OCI-LY7 (cell line): ENCODE results near the gene PEX5L. TPM values are rescaled to one million over a fixed set of nuclear protein-coding genes. Genes with fewer than 3 reads are reported as not detected.

ENCODE experiments used
- BruUV-seq: library from RNA; stranded (reverse); fragments of 400-500 nt; replicated peaks from 2 replicates; lab custom pipeline; 2021; lab: Mats Ljungman, UMichigan
- CTCF ChIA-PET: fragments of 300-600 bp; sonication (Branson Sonifier 250); formaldehyde crosslinking; loops from one replicate; lab custom pipeline; 2022; ENCODE audit warnings: antibody characterized with exemption; ENCODE audit not compliant: unreplicated experiment; lab: Charles Lee
- POLR2A ChIA-PET: fragments of 300-600 bp; sonication (Branson Sonifier 250); formaldehyde crosslinking; loops from one replicate; lab custom pipeline; 2022; ENCODE audit warnings: antibody characterized with exemption; lab: Charles Lee
- DNase-seq: peaks from one replicate; pipeline ENCODE4 v3.0.0-alpha.2; 2015; ENCODE audit warnings: low spot score
- H2AFZ ChIP-seq: fragments of 200-600 bp; sonication (generic), shearing (Covaris generic); 2 replicates; pipeline ENCODE4 v1.6.1; 2014; ENCODE audit warnings: mild to moderate bottlenecking, antibody characterized with exemption, low read length, moderate library complexity
- H3K27ac ChIP-seq: fragments of 200-600 bp; sonication (generic); 2 replicates; pipeline ENCODE4 v1.5.1; 2014; ENCODE audit warnings: mixed run types, low read depth, mild to moderate bottlenecking, moderate library complexity, low read length, inconsistent platforms; ENCODE audit not compliant: poor library complexity, severe bottlenecking
- H3K36me3 ChIP-seq: fragments of 200-600 bp; sonication (generic); 2 replicates; pipeline ENCODE4 v1.6.1; 2014; ENCODE audit warnings: mild to moderate bottlenecking, antibody characterized with exemption, low read length, moderate library complexity, mixed read lengths; ENCODE audit not compliant: insufficient read depth
- H3K4me1 ChIP-seq: fragments of 200-600 bp; sonication (generic); 2 replicates; pipeline ENCODE4 v1.5.1; 2014; ENCODE audit warnings: mild to moderate bottlenecking, low read length; ENCODE audit not compliant: insufficient read depth, poor library complexity, severe bottlenecking
- H3K4me2 ChIP-seq: fragments of 200-600 bp; sonication (generic); 2 replicates; pipeline ENCODE4 v1.6.1; 2014; ENCODE audit warnings: mild to moderate bottlenecking, low read length
- H3K4me3 ChIP-seq: fragments of 200-600 bp; sonication (generic); 2 replicates; pipeline ENCODE4 v1.5.1; 2014; ENCODE audit warnings: mild to moderate bottlenecking, low read depth, low read length; ENCODE audit not compliant: poor library complexity, severe bottlenecking
- H3K79me2 ChIP-seq: fragments of 200-600 bp; sonication (generic); 2 replicates; pipeline ENCODE4 v1.6.1; 2016; ENCODE audit warnings: low read depth, mild to moderate bottlenecking, low read length, moderate library complexity, mixed read lengths; ENCODE audit not compliant: insufficient read depth
- H3K9me2 ChIP-seq: fragments of 200-600 bp; sonication (generic); 2 replicates; pipeline ENCODE4 v1.6.1; 2016; ENCODE audit warnings: mild to moderate bottlenecking, low read length, mixed read lengths; ENCODE audit not compliant: insufficient read depth
- H3K9me3 ChIP-seq: fragments of 200-600 bp; sonication (generic); 2 replicates; pipeline ENCODE4 v1.6.1; 2014; ENCODE audit warnings: mild to moderate bottlenecking, mixed run types, low read length, mixed read lengths
- H4K20me1 ChIP-seq: fragments of 200-600 bp; sonication (generic); 2 replicates; pipeline ENCODE4 v1.6.1; 2014; ENCODE audit warnings: mild to moderate bottlenecking, antibody characterized with exemption, low read length, moderate library complexity, mixed read lengths; ENCODE audit not compliant: insufficient read depth
- CTCF ChIP-seq: fragments of 200-600 bp; sonication (generic); conservative IDR thresholded peaks from 2 replicates; pipeline ENCODE4 v1.5.1; 2014; ENCODE audit warnings: mild to moderate bottlenecking, antibody characterized with exemption, low read length, moderate library complexity, mixed read lengths
- EZH2phosphoT487 ChIP-seq: fragments of 200-600 bp; sonication (generic); IDR thresholded peaks from 2 replicates; pipeline ENCODE4 v1.6.1; 2018; ENCODE audit warnings: low read depth, borderline replicate concordance, mild to moderate bottlenecking, mixed run types, antibody characterized with exemption, low read length, moderate library complexity, mixed read lengths
- intact Hi-C: fragments of 100-400 bp; cut with micrococcal nuclease; formaldehyde crosslinking; loops from one replicate; pipeline ENCODE4 v1.10.0; 2022; ENCODE audit not compliant: unreplicated experiment
- total RNA-seq, 2 experiments: library from RNA; depleted of rRNA in 1 of 2; stranded (reverse); fragments of >200 nt in 1 of 2; shearing (Covaris generic) in 1 of 2; gene quantifications; 2 replicates each; pipeline ENCODE4 v1.2.3, GENCODE V29; 2014 to 2022

The PEX5L gene
- total RNA-seq, 2 experiments from 2014 or later, result not detected

GRCh38 chr3:179962629-179963387 lies 73.9 kb downstream of the PEX5L start:
- intact Hi-C loops, result no loop called here
- ChIA-PET POLR2A (interaction anchor here (1.5 kb wide), 1 partner anchor 11 kb away, joined by 9 read pairs; no protein-coding TSS in a partner anchor), CTCF (no interaction called here)
- no peaks in the 10 kb centered on the region for H4K20me1 ChIP-seq
- H3K9me2 ChIP-seq, result no peaks in the 10 kb centered on the region
- H3K4me2 ChIP-seq, result peak overlapping the region; percentile 2; the same call in 1 of the 2 replicates
- TF ChIP-seq CTCF, result no peak
- TF ChIP-seq EZH2phosphoT487, result no peak
- no peak overlapping the region for H3K4me3 ChIP-seq
- no peak overlapping the region for H3K27ac ChIP-seq
- no TSS peak for BruUV-seq
- peak overlapping the region; percentile 17; the same call in 1 of the 2 replicates for H2AFZ ChIP-seq
- peaks cover 45% of the 10 kb centered on the region for H3K4me1 ChIP-seq
- no peaks in the 10 kb centered on the region for H3K9me3 ChIP-seq
- H3K79me2 ChIP-seq, result no peaks in the 10 kb centered on the region
- DNase-seq, result no peak
- H3K36me3 ChIP-seq, result no peaks in the 10 kb centered on the region

GRCh38 chr3:179961703-179962078 lies 75.0 kb downstream of the PEX5L start:
- Histone ChIP-seq H3K9me2 (no peaks in the 10 kb centered on the region), H3K9me3 (no peaks in the 10 kb centered on the region), H3K4me3 (peak overlapping the region; percentile 49), H2AFZ (peak overlapping the region; percentile 17; the same call in 1 of the 2 replicates), H3K27ac (peak overlapping the region; percentile 77), H3K79me2 (no peaks in the 10 kb centered on the region), H3K36me3 (no peaks in the 10 kb centered on the region), H3K4me1 (peaks cover 51% of the 10 kb centered on the region), H3K4me2 (peak overlapping the region; percentile 82), H4K20me1 (no peaks in the 10 kb centered on the region)
- BruUV-seq, result no TSS peak
- peak; percentile 82 for DNase-seq
- TF ChIP-seq CTCF, result no peak
- no peak for TF ChIP-seq EZH2phosphoT487
- POLR2A ChIA-PET, result interaction anchor here (1.5 kb wide), 1 partner anchor 10 kb away, joined by 9 read pairs; no protein-coding TSS in a partner anchor
- CTCF ChIA-PET, result no interaction called here
- intact Hi-C loops, result no loop called here
